RKO (cell line): ENCODE data around the gene MAP3K9.

Source experiments
- DNase-seq: peaks from one replicate; pipeline ENCODE4 v3.0.0-alpha.2; 2016; ENCODE audit warnings: low spot score

The MAP3K9 gene

DNA sequence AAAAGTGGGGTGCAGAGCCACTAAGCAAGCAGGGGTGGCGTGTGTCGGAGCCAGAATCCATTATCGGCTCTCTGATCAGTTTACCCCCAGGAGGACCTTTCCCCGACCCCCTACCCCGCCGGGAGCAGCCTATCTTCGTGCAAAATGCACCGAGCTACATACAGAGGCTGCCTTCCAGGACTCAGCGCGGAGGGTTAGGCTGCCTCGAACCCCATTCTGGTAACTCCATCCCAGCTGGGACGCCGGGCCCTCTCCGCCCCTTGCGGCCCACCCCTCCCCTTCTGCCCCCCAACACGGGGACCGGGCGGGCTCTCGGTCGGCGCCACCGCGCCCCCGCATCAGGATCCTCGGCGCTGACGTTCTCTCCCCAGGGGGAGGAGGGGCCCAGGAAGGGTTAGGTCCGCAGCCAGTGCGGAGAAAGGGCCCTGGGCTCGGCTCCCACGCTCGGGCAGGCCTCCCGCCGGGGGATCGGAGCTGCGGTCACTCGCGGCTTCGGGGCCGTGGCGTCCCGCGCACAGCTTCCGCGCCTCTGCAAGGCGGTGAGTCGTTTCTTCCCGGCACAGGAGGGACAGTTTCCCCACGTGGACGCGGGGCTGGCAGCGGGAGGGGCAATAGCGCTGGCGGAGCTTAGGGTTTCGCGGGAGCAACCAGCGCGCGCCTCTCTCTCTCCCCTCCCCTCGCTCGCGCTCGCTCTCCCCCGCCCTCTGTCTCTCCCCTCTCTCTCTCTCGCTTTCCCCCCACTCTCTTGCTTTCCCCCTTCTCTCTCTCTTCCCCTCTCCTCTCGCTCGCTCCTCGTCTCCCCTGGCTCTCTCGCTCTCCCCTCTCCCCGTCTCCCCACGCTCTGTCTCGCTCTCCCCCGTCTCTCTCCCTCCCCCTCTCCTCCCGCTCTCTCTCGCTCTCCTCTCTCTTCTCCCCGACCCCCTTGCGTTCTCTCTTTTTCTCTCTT lies 12.5 kb upstream of the MAP3K9 start:
- DNase-seq: peak; percentile 65

DNA sequence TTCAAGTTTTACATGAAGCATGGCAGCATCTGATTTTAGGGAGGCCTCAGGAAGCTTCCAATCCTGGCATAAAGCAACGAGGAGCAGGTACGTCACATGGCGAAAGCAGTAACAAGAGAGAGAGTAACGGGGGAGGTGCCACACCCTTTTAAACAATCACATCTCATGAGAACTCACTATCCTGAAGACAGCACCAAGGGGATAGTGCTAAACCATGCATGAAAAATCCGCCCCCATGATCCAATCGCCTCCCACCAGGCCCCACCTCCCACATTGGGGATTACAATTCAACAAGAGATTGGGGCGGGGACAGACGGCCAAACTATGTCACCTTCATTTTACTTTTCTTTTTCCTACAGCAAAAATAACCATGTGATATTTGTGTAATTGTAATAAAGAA lies 7.2 kb upstream of the MAP3K9 start:
- DNase-seq: no peak

DNA sequence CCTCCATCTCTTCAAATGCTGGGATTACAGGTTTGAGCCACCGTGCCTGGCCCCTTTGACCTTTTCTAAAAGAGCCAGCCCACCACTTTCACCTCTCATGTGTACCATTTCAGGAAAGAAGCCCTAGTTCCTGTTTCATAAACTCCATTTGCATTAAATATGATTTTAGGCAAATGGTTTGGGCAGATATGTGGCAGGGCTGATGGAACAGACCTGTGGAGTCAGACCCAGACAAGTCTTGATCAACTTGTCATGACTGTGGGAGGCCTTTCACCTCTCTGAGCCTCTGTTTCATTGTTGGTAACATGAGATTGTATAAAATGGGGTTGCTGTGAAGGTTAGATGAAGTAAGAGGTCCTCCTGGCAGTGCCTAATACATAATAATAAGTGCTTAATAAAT lies 5.2 kb upstream of the MAP3K9 start:
- DNase-seq: no peak

DNA sequence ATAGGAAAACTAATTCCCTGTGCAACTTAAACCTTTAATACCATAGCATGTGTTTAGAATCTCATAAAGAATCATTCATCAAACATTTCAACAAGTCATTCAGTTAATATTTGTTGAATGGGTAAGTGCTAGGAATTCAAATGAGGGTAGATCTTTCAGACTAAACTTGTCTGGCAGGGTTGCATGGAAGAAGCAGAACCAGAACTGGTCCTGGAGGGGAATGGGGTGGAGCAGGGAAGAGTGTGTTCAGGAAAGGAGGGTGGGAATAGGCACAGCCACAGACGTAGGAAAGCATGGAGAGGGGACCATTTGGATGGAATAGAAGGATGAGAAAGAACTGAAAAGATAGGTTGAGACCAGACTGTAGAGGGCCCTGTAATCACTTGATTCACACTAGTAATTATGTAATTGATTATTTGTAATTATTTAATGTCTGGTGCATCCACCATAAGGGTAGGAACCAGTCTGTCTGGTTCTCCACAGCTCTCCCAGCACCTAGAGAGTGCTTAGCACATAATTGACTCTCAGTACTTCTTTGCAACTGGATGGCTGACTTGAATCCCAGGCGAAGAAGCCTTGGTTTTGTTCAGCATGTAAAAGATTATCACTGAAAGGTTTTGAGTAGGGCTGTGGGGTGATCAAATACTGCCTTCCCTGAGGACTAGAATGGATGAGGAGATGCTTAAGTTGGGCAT lies 3.0 kb upstream of the MAP3K9 start:
- DNase-seq: no peak

DNA sequence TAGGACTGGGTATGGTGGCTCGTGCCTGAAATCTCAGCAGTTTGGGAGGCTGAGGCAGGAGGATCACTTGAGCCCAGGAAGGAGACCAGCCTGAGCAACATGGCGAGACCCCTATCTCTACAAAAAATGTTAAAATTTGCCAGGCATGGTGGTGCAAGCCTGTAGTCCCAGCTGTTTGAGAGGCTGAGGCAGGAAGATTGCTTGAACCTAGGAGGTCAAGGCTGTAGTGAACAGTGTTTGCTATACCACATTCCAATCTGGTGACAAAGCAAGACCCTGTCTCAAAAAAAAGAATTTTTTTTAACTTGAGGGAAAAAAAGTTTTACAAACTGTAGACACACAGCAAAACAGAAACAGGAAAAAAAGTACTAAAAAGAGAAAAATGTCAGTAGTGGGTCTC lies 2.3 kb upstream of the MAP3K9 start:
- no peak for DNase-seq

DNA sequence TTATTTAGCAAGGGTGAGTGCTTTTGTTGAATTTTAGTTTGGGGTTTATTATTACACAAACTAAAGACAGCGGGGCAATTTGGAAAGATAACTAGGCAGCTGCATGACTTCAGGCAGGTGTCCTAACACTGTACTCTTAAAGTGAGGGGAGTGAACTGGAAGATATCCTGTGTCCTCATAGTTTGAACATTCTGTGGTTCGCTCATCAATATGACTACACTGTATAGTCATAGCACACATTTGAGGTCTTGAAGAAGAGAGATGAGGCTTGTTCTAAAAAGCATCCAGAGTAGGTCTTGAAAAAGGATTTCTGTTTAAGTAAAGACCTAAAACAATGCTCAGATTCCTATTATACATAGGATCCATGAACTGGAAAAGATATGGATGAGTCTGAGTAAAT lies 1.7 kb upstream of the MAP3K9 start:
- DNase-seq: peak; percentile 44

DNA sequence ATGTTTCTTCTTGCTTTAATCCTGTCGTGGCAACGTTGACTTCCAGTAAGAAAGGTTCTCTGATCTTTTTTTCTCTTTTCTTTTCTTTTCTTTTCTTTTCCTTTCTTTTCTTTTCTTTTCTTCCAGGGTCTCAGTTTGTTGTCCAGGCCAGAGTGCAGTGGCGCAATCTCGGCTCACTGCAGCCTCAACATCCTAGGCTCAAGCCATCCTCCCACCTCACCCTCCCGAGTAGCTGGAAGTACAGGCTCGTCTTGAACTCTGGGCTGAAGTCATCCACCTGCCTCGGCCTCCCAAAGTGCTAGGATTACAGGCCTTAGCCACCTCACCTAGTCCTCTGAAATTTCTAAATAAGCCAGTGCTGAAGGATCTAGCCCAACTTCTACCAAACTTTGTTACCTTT lies 1.3 kb upstream of the MAP3K9 start:
- DNase-seq: no peak

DNA sequence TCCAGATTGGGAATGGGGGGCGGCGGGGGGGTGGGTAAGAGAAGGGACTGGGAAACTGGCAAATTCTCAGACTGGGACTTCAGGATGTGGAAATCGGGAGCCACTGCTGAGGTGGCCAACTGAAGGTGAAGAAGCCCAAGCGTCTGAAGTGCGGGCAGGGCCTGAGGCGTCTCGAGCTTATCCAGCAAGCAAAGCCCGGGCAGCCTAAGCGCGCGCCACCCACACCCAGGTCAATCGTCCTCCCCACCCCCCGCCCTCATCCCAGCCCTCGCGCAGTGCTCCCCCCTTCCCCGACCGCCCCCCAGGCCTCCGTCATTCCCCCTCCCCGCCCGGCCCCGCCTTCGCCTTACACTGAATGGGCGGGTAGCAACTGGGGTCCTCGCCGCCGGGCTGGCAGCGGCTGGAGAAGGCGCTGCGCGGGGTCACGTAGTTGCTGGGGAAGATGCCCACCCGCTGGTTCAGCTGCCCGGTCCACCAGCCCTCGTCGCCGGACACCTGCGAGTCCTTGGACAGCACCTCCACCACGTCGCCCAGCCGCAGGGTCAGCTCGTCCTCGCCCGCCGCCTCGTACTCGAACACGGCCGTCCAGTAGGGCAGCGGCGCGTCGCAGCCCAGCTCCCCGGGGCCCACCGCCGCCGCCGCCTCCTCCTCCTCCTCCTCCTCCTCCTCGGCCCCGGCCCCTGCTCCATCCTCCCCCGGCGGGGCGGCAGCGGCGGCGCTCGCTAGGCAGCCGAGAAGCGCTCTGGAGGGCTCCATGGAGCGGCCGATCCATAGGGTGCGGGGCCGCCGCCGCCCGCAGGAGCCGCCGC lies 693 bp downstream of the MAP3K9 start:
- DNase-seq: peak; percentile 47

DNA sequence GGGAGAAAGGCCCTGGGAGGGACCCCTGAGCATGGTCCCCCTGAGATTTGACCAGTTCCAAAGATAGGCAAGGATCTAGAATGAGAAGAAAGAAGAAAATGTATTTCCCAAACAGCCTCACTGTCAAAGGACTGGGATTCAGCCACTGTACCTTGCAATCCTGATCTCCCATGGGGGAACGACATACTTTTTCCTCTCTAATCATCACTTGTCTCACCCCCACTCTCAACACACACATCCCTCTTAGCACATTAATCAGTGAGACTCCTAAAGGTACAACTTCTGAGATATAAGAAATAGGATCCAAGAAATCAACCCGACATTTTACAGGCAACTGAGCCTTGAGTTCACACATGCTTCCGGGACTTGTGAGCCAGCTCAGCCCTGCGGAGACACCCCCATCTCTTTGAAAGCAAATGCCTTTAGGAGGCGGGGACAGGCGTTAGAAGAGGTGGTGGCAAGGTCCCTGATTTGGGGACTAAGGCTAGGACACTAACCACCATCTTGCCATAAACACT lies 1.4 kb downstream of the MAP3K9 start:
- peak; percentile 75 for DNase-seq

DNA sequence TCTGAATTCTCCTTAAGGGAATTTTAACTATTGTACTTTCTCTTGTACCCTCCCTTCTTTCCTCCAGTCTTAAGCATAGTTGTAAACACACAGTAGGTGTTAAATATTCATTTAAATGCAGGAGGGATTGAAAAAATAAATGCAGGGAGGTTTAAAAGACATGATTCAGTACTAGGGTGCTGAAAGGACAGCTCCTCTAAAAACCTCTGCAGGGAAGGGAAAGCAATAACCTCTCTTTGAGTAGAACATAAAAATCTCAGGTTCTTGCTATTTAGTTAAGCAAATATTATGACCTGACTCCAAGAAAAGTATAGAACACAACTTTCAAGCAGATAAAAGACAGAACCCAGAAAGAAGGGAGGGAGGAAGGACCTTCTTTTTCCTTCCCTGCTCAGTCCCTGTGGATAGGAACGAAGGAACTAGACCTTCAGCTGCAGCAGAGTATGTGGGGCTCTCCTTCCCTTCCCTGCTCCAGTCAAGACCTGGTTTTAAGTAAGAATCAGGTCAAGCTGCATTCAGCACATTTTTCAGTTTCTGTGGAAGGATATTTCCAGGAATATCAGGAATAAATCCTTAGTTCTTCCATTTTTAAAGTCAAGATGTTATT lies 4.7 kb downstream of the MAP3K9 start:
- peak; percentile 21 for DNase-seq

DNA sequence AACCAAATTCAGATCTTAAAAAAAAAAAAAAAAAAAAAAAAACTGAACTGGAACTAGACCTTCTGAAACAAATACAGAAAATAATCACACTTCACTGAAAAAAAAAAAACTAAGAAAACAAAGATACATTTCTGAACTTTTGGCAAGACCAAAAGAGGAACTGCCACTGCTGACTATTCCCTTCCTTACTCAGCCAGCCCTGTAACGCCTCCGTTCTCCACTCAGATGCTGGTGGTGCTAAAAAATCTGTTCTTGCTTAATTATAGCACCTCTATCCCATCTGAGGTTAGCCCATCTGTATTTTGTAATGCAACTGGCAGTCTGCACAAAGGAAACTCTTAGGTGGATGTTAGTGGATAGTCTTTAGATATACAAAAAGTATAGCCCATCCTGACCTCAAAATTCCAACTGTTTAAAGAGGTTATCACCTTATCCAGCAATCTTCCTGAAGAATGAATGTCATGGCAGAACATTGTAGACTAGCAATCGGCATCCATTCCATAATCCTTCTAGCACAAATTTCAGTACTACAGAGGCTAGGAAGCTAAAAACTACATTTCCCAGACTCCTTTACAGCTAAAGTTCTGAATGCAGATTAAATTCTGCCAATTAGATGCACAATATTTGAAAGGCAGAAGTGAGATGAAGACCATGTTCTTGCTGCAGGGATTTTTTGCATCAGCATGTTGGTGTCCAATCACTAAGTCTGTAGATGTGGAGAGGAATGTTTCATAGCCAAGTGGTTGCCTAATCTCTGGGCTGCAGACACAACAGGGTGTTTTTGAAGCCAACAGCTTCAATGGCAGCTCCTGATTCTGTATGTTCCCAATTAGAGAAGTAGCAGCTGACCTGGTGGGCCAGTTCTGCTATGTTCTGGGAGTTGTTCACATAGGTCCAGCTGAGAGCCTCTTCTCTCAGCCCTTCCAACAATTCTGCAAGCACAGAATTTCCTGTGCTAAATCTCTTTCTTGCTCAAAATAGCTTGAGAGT lies 5.7 kb downstream of the MAP3K9 start:
- no peak for DNase-seq

DNA sequence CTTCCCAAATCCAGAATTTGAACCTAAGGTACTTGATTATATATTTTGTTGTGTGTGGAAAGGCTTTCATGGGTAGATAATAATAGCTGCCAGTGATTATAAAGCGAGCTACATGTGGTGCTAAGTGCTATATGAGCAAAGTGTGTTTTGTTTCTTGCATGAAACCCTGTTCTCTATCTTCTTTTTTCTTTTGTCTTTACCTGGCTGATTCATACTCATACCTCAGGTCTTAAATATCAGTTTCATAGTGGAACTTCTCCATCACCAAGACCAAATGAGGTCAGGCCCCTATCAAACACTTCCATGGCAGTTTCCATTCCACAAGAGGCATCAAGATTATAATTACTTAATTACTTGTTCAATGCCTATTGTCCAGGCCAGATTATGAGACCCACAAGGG lies 6.9 kb downstream of the MAP3K9 start:
- DNase-seq: no peak

DNA sequence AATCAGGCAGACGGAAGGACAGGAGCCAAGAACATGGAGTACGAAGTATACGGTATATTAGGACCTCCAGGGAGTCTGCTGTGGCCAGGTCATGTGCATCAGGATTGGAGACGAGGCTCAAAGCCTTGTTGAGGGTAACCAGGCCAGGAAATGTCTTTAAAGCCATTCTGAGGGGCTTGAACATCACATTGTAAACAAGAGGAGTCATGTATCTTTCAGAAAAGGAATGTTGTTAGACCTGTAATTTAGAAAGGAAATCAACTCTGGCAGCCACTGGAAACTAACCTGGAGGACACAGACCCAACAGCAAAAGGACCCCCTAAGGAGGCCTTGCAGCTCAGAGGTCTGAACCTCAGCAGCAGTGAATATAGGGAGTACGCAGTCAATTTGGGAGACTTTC lies 7.5 kb downstream of the MAP3K9 start:
- no peak for DNase-seq

DNA sequence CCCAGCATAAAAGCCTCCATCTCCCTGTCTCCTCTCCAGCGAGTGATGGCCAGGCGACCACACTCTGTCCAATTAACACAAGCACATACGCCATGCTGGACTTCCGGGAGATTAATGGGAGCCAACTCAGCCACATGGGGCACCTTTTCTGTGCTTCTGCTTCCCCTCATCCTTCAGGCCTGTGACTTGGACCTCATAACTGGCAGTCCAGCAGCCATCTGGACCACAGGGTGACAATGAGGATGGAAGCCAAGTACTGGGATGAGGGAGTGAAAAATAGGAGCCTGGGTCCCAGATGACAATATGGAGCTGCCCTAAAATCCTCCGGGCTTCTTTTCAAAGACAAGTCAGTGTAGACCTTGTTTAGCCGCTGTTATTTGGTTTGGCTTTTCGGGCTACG lies 12.8 kb downstream of the MAP3K9 start:
- no peak for DNase-seq

DNA sequence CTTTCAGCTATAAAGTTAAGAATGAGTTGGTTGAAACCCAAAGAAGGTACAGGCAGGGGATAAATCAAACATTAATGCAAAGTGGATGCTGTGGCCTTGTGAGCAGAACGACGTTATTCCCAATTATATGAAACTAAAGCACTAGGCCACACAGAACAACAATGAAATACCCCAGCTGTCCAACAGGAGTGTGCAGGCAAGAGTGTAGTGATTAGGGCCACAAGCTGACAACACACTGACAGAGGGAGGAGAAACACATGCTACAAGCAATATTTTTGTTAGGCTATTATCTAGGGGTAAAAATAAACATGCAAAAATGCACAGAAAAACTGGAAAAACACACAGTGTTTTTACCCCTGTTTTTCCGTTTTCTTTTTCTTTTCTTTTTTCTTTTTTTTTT lies 15.0 kb downstream of the MAP3K9 start:
- no peak for DNase-seq

DNA sequence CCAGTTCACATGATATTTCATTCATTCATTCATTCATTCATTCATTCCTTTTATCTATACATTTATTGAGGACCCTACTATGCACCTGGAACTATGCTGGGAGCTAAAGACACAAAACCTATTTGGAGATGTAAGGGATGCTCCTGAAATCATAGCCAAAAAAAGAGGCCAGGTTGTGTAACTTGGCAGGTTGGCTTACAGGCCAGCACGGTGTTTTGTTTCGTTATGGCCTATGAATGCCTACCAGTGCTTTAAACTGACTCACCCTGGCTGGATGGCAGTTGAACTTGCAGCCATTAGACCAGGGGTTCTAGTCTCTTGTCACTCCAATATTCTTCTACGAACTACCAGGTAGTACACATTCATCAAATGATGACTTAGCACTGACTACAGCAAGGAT lies 15.7 kb downstream of the MAP3K9 start:
- no peak for DNase-seq

DNA sequence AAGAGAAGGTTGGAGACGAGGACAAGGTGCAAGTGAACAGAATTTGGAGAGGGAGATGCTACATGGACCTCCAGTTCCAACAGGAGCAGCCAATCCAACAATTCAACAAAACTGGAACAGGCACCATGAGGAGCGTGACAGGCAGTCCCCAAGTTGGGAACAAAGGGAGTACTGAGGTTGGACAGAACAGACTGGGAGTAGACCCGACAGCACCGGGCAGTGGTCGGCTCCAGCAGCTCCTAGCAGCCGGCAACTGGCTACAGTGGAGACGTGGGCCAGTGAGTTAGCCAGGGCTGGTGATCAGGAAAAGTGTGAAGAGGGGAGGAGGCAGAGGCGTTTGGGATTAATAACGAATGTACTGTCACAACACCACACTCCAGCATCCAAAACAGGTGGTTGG lies 16.4 kb downstream of the MAP3K9 start:
- DNase-seq: no peak

DNA sequence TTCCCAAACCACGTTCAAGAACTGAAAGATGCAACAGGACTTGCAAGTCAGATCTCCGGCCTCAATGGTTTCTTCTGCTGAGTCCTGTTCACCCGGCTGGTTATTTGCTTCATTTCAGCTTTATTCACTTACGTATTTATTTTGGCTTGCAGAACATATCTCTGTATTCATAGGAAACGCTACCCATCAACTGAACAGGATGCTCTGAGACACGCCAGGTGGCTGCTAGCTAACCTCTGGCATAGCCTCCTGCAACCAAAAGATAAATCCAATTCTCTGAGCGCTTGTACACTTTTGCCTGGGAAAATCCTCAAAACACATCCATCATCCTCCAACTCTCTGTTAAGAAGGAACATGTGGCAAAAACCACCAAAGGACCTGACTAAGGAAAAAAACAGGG lies 17.3 kb downstream of the MAP3K9 start:
- no peak for DNase-seq

DNA sequence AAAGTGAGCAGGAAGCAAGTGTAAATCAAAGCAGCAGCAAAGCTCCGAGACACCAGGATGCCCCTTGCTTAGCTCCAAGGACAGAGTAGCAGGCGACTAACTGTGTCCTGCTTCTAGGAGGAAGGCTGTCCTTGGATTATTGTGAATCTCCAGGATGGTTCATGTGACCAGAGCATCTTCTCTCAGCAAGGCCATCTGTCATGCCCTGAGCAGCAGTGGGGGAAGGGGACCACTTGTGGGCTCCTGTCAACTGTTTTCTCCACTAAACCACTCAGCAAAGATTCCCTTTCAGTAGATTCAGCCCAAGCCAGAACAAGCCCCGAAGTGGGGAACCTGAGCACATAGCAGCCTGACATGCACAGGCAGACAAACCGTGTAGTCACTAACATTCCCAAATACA lies 19.4 kb downstream of the MAP3K9 start:
- no peak for DNase-seq

DNA sequence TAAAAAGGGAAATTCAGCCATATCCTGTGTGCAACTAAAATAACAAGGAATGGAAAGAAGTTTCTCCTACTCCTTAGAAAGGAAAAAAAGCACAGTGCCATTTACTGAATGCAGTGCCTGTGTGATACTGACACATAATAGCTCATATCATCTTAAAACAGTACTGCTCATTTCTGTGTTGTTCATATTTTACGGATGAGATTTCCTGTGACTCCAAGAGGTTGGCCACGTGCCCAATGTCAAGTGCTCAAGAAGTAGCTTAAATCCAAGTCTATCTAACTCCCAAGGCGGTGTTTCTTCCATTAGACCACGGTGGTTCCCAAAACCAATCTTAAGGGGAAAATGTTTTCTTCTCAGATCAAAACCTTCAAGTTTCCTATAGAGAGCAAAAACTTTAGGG lies 20.0 kb downstream of the MAP3K9 start:
- DNase-seq: peak; percentile 86

DNA sequence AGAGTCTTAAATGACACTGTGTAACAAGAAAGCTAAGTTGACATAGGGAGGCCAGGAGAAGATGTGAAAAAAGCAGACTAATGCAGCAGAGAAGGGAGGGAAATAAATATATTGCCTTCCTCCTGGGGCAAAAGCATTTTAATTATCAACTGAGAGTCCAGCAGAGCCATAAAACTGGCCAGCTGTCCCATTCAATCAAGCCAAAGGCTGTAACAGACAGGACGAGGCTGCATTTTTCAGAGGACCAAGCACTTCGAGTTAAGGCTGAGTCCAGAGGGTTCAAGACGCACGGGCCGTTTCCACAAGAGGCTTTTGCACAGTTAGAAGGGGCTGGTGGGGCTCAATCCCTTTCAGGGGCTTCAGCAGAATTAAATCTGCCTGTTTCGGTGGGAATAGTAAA lies 20.4 kb downstream of the MAP3K9 start:
- no peak for DNase-seq
